DMS 273 (cell line): Measurements from ENCODE around the gene FRMD3.

Source experiments
- DNase-seq: peaks from one replicate; lab custom pipeline; 2025; ENCODE audit not compliant: unreplicated experiment; lab: John Stamatoyannopoulos, UW

The FRMD3 gene

DNA sequence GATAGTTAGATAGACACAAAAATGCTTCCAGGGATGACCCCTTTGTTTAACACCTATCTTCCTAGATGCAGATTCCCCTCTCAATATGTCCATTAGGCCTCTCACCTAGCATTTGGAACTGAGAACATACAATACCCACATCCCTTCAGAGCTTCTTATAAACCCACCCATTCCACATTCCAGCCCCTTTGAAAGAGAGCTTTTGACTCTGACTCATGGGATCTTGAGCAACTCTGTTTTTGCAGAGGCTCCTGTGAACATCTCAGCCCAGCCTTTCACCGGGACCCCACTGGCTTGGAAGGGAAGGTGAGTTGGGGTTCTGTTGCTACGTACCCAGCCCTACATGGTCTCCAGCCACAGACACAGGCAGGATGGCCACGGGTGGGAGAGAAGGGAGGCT is 195.5 kb downstream of the FRMD3 start:
- DNase-seq = no peak

DNA sequence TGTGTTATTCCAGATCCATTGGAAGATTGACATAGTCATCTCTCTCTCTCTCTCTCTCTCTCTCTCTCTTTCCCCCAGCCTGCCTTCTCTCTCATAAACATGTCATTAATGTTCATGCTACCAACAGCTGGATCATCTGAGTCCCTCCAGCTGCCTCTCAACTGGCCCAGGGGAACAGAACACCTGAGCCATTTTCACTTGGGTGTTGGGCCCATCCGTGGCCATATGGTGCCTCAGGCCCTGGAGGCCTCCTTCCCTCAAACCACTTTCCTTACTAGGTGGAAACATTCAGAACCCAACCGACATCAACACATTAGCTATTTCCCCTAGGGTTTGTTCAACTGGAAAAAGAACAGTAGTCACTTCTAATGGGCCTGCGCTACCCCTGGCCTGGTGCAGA is 196.2 kb downstream of the FRMD3 start:
- no peak for DNase-seq

DNA sequence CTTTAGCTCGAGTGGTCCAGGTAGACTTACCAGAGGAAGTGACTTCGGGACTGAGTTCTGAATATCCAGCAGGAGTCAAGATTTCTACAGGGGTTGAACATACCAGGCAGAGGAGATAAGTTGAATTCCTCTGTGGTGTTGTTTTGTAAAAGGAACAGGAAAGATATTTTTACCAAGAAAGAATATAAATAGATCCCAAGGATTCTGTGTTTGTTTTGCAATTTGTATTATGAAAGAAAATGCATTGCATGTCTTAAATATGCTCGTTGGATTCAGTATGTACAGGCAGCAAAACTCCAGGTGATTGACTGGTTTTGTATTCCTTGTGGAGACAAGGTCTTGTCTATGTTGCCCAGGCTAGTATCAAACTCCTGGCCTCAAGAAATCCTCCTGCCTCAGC is 197.8 kb downstream of the FRMD3 start:
- no peak for DNase-seq

DNA sequence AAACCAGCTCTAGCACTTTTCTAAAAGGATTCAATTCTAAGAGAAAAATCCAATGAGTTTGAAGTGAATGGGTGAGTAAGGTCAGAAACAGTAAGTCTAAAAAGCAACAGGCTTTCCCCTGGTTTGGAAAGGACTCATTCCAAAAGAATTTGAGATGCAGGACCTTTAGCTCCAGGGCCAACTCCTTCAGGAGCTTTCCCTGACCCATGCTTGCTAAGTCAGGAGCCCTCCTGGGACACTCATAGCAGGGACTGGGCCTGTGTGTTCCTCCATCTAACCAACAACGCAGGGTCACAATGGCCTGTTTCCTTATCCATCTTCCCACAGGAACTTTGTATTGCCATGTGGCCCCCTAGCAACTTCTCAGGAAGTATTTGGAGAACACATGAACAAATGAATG is 198.8 kb downstream of the FRMD3 start:
- DNase-seq = no peak

DNA sequence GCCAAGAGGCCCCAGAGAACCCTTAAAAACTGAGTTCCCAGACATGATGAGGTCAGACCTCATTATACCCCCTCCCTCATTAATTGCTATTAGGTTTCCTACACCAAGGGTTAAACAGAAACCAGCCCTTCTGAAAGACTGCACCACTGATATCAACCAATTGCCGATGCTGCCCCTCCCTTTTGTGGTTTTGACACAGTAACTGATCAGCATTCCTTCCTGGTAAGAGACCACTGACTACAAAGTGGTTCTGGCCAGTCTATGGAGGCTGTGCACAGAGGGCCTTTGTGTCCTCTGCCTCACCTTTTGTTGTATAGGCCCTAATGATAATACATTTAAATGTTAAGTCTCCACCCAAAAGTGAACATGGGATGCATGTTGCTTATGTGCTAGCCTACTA is 201.5 kb downstream of the FRMD3 start:
- DNase-seq = no peak

DNA sequence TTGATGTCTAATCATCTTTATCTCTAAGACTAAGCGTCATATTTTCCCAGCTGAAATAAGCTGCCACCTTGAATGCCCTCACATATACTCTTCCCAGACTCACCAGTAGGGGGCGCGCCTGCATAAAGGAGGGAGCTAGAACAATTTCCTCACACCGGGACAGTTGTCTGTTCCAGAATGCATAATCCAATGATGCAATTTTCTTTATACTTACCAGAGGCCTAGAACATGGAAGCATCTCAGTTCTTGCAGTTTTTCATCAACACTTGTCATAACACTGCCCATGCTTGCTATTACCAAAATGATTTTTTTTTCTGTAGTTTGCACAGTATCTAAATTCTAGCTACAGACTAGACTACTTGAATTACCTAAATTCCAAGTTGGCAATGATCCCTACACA is 203.9 kb downstream of the FRMD3 start:
- DNase-seq = peak; percentile 90

DNA sequence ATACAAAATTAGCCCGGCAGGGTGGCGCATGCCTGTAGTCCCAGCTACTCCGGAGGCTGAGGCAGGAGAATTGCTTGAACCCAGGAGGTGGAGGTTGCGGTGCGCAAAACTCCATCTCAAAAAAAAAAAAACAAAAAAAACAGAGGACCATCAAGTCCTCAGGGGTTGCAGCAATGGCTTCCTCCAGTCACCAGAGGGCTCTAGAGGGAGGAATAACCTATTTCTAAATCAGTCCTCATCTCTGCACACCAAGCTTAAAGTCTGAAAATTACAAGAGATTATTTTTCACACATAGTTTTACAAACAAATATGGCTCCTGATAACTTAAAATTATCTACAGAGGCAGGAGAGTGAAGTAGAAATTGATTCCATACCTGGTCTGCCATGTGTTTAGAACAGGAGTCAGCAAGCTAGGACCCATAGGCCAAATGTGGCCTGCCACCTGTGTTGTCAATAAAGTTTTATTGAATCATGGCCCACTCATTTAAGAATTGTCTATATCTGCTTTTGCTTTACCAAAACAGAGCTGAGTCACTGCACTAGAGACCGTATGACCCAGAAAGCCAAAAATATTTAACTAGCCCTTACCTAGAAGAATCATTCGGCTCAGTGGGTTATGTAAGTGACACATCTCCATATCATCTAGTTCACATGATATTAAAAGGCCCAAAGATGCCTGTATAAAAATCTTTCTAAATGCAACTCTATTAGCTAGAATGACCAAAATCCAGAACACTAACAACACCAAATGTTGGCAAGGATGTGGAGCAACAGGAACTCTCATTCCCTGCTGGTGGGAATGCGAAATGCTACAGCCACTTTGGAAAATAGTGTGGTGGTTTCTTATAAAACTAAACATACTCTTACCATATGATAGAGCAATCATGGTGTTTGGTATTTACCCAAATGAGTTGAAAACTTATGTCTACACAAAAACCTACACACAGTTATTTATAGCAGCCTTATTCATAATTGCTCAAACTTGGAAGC is 207.7 kb downstream of the FRMD3 start:
- DNase-seq = peak; percentile 22

DNA sequence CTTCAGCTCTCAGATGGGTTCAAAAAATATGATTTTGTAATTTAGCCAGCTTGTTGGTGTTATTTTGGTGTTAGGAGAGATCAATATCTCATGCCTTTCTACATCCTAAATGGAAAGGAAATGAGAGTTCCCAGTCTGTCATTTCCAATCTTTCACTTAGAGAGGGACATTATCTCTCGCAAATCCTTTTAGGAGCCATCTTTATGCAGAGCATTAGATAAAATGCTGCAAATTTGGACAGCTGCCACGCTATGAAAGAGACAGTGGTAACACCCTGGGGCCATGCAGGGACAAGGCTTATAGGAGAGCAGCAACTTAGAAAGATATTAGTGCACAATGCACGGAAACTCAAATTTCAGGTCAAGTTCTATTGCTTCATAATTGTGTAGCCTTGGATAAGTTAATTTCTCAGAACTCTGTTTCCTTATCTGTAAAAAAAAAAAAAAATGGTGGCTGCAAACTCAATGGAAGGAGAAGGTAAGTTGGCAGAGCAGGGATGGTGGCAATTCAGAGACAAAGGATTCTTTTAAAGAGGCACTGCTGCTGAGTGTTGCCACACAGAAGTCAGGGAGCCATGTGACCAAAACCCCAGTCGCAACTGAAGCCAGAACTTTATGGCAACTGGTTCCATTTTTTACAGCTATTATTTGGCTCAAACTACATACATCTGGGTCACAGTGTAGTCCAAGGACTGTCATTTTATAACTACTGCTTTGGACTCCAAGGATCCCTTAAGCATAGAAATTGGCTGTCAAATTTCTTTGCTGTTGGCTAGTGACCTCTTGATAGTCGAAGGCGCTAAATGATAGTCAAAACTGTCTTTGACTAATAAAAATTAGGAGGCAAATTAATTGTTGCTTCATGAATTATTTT is 210.2 kb downstream of the FRMD3 start:
- no peak for DNase-seq

DNA sequence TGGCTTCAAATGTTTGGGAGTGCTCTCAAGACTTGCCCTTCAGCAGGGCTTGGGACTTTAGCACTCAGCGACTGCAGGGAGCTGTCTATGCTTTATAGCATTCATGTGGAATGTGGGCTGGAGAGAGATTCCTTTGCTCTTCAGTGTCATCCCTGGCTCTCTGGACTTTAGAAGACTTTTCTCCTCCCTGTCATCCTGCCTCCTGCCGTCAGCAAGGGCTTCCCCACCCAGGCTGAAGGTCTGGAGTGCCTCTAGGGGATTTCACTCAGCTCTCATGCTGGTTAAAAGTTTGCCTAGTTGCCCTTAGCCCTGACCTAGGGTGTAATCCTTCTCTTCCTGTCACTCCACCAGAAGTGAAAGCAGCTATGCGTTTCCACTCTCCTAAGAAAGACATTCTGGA is 210.9 kb downstream of the FRMD3 start:
- DNase-seq = no peak

DNA sequence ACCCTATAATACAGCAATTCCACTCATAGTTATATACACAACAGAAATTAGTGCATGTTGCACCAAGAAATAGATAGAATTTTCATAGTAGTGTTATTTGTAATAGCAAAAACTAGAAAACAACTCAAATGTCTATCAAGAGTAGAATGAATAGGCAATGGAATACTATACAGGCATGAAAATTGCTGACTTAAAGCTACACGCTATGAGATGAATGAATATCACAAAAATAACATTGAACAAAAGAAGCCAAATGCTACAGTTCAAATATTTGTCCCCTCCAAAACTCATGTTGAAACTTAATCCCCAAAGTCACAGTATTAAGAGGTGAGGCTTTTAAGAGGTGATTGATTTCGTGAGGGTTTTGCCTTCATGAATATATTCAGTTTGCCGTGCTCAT is 215.1 kb downstream of the FRMD3 start:
- no peak for DNase-seq

DNA sequence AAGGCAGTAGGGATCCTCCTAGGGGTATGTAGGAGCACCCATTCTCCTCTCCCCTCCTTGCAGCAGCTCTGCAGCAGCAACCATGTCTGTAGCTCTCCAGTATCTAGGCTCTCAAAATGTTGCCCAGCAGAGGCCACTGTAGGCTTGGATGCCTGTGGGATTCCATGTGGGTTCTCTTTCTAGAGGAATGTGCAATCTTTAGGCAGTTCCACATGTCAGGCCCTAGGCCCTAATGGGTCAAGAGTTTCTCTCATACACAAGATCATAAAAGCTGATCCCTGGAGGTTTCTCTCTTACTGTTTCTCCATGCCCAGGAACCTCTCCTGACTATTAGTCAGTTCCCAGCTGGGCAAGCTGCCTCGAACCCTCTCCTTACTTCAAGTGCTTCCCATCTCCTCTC is 215.8 kb downstream of the FRMD3 start:
- no peak for DNase-seq

DNA sequence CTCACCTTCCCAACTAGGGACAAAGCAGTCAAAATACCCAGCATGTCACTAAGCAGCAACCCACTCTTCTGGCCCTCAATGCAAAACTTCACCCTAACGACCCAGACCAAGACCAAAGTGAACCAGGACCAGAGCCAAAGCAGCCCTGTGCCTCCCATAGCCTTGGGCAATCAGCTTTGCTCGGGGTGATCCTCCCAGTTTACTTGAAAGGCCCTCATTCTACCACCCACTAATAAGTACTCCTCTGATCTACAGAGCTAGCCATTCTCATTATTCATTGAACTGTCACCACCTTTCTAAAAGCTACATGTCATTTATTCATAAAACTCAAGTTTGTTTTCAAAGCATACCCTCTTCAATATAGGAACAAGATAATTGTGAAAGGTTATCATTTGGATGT is 221.0 kb downstream of the FRMD3 start:
- no peak for DNase-seq

DNA sequence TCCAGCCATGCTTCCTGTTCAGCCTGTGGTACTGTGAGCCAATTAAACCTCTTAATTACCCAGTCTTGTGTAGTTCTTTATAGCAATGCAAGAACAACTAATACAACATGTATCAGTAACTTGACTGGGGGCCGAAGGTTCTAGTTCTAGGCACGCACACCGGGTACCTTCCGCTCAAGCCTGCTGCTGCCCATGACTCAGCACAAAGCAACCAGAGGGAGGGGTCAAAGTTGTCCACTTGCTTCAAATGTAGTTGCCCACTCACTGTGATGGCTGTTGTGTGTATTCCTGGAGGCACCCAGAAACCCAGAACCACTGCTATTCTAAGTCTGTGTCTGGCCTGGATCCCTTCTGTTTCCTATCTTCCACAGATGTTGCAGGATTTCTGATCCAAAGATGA is 222.6 kb downstream of the FRMD3 start:
- DNase-seq = no peak

DNA sequence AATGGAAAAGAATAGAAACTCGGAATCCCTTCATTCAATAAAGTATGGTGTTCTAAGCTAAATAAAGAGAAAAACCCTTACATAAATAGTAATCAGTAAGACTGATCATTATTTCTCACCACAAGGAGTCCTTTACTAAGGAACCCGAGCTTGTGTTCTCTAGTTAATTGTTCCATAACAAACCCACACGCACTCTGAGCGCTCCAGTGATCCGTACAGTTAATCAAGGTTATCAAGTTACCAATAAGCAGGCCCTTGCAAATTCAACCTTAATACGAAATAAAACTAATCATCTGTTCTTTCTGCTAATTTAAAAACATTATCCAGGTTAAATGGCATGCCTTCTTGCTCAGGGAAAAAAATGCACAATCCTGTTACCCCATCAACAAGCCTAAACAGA is 224.4 kb downstream of the FRMD3 start:
- DNase-seq = peak; percentile 13

DNA sequence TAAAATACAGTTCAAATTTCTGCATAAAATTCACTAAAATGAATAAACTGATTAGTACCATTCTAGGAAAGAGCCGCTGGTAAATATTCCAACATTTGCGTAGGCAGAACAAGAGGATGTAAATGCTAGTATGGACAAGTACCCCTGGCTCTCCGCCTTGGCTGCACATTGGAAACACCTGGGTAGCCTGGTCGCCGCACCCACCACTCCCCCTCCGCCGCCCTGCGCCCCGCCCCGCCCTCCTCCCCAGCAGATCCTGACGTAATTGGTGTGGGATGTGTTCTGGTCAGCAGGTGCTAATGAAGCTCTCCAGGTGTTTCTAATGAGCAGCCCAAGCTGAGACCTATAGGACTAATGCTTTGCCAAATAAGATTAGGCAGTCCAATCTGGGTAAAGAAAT is 225.7 kb downstream of the FRMD3 start:
- no peak for DNase-seq

DNA sequence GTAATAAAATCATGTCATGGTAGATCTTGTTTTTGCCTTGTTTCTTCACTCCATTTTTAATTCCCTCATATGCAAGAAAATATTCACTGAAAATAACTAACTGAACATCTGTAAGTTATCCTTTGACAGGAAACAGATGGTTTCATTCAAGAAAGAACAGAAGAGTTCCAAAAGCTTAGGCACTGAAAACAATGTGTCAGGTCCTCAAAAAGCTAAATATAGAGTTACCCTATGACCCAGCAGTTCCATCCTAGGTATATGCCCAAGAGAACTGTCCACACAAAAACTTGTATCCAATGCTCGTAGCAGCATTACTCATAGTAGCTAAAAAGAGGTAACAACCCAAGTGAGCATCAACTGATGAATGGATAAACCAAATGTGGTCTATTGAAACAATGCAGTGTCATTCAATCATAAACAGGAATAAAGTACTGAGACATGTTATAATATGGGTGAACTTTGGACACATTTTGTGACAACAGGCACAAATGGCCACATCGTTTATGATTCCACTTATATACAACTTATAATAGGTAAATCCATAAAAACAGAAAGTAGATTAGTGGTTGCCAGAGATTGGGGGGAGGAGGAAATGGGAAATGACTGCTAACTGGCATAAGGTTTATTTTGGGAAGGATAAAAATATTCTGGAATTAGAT is 231.0 kb downstream of the FRMD3 start:
- no peak for DNase-seq

DNA sequence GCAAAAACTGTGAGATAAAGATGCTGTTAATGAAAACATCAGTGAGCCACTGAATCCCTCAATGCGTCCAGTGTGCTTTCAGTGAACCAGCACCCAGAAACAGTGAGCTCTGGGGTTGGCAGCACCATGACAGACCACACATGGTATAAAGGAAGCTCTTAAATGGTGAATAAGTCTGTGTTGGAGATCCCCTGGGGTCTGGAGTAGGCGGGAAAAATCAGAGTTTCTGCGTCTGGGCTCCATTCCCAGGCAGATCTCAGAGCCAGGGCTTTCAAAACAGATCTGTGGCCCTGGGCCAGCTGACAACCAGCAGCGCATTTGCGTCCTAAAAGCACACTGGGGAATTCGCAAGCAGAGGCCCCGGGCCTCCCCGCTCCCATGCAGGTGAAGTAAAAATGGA is 233.5 kb downstream of the FRMD3 start:
- DNase-seq = peak; percentile 88

DNA sequence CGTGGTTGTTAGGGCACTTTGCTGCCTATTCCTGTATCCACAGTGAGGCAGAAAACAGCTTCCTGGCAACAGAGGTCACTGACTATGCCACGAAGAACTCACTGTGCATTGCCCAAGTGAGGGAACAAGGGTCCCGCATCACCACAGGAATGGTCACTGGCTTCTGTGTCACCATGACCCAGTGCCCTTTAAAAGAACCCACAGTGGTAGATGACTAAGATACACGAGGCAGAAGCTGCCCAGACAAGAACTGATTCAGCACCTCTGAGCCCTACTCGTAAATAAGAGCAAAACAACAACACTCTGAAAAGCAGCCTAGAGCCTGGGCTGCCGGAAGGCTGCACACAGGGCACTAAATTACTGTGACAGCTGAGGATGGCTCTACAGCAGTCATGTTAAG is 238.6 kb downstream of the FRMD3 start:
- DNase-seq = no peak

DNA sequence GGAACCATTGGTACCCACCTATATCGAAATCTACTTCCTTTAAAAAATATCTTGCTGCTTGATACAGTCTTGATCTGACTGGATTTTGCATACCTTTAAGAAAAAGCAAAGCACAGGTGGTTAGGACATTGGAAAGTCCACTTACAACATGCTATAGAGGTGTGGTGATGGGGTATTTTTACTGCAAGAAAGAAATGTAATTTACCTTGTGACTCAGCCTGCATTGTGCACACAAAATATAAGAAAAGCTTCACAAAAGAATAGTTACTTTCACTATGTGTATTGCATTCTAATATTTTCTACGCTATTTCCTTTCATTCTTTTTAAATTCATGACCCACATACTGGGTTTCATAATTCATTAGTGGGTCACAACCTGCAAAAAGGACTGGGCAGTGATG is 239.1 kb downstream of the FRMD3 start:
- no peak for DNase-seq

DNA sequence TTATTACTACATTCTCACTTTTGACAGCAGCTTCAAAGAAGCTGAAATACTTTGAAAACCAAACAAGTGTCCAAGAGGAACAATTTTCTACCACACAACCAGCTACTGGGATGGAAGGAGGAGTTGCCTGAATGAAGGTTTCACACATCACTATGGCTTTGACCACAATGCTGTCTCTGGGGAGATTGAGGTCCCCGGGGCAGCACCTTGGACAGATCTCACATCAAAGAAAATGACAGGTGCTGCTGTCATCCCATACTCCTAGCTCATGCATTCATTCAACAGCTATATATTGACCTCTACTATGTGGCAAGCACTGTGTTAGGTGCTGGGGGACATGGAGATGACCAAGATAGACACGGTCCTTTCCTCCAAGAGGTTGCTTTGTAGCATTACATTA is 242.1 kb downstream of the FRMD3 start:
- DNase-seq = no peak

DNA sequence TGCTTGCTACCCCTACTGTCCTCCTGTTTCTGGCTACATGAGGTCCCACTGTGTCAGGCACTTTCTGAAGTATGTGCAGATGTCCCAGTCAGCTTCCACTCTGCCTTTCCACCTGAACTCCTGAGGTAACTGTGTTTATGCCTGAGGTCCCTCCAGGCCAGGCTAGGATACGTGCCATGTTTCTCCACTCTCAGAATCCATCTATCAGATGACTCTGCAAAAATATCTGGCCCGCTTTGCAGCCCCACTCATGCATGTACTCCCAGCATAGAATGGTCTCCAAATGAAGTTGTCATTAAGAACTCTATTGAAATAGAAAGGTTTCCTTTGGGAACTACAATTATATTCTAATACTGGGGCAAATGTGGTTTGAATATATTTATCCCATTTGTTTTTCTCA is 243.4 kb downstream of the FRMD3 start:
- DNase-seq = no peak

DNA sequence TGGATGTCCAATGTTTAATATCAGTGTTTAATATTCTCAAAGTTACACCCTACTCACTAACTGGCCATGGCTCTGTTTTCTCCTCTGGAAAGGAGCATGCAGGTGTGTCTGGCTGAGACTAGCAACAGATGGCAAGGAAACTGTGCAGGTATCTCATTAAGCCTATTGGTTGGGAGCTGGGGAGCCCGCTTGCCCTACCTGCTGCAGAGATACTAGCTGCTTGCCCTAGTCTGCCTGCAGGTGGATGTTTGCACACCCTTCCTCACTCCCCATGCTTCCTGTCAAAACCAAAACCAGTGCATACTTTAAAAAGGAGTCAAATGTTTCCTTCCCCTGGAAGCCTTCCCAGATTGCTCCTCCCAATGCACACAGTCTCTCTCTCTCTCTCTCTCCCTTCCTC is 247.0 kb downstream of the FRMD3 start:
- DNase-seq = no peak
